Measurements from ENCODE around the gene RALGPS1. TPM values are rescaled to one million over a fixed set of nuclear protein-coding genes. Genes with fewer than 3 reads are reported as not detected.

Gene RALGPS1
- total RNA-seq, 2 experiments from 2014 or later, result 1.9 to 2.2 TPM

- DNase-seq (no peak), ATAC-seq (no peak)
- intact Hi-C loops (cut with micrococcal nuclease), result loop anchor here (10.0 kb wide), 1 partner anchor 172 kb away; the partner anchor contains the start of gene SLC2A8
- H3K9me3 Mint-ChIP-seq, result no peaks in the 10 kb centered on the region
- no peaks in the 10 kb centered on the region for H3K36me3 Mint-ChIP-seq (ENCODE audit: low read depth)
- TF ChIP-seq, protein P1, sequence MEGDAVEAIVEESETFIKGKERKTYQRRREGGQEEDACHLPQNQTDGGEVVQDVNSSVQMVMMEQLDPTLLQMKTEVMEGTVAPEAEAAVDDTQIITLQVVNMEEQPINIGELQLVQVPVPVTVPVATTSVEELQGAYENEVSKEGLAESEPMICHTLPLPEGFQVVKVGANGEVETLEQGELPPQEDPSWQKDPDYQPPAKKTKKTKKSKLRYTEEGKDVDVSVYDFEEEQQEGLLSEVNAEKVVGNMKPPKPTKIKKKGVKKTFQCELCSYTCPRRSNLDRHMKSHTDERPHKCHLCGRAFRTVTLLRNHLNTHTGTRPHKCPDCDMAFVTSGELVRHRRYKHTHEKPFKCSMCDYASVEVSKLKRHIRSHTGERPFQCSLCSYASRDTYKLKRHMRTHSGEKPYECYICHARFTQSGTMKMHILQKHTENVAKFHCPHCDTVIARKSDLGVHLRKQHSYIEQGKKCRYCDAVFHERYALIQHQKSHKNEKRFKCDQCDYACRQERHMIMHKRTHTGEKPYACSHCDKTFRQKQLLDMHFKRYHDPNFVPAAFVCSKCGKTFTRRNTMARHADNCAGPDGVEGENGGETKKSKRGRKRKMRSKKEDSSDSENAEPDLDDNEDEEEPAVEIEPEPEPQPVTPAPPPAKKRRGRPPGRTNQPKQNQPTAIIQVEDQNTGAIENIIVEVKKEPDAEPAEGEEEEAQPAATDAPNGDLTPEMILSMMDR (IDR thresholded peaks at IDR 0.05), result no peak
- POLR2A ChIA-PET, result interaction anchor here (1.1 kb wide), 1 partner anchor 8 kb away, joined by 3 read pairs; no protein-coding TSS in a partner anchor
- no peak overlapping the region for H3K4me3 Mint-ChIP-seq
- CTCF ChIA-PET, result interaction anchor here (2.7 kb wide), 1 partner anchor 9 kb away, joined by 13 read pairs; no protein-coding TSS in a partner anchor
- peaks cover 15% of the 10 kb centered on the region for H3K27me3 Mint-ChIP-seq
- peaks cover 31% of the 10 kb centered on the region for H3K4me1 Mint-ChIP-seq (ENCODE audit: low read depth)
- no peak overlapping the region for H3K27ac Mint-ChIP-seq
These were observed 308.7 kb downstream of the RALGPS1 start for GRCh38 chr9:127223266-127223665.

- Mint-ChIP-seq H3K36me3 (ENCODE audit: low read depth) (no peaks in the 10 kb centered on the region), H3K27ac (no peak overlapping the region), H3K9me3 (no peaks in the 10 kb centered on the region), H3K27me3 (peaks cover 15% of the 10 kb centered on the region), H3K4me3 (peak overlapping the region; percentile 74), H3K4me1 (ENCODE audit: low read depth) (peaks cover 31% of the 10 kb centered on the region)
- ChIA-PET CTCF (interaction anchor here (0.9 to 2.7 kb wide), 4 partner anchors 9 to 228 kb away, joined by 3 to 13 read pairs (median 4); partner anchors contain the start of genes LRSAM1 and RPL12), POLR2A (interaction anchor here (1.1 to 4.0 kb wide), 3 partner anchors 9 to 227 kb away, joined by 3 to 28 read pairs (median 5); partner anchors contain the start of genes LRSAM1 and RPL12)
- intact Hi-C loops (cut with micrococcal nuclease), result loop anchor here (10.0 kb wide), 1 partner anchor 171 kb away; the partner anchor contains the start of gene SLC2A8
- ATAC-seq (no peak), DNase-seq (peak; percentile 29)
- TF ChIP-seq, protein P1 (IDR thresholded peaks at IDR 0.05), result no peak
These were observed 309.2 kb downstream of the RALGPS1 start for GRCh38 chr9:127223810-127224177.

GRCh38 chr9:127224178-127224882 is 309.7 kb downstream of the RALGPS1 start:
- CTCF ChIA-PET, result interaction anchor here (0.9 to 2.7 kb wide), 4 partner anchors 10 to 227 kb away, joined by 3 to 13 read pairs (median 4); partner anchors contain the start of genes LRSAM1 and RPL12

GRCh38 chr9:127224883-127225739 is 310.5 kb downstream of the RALGPS1 start:
- Mint-ChIP-seq H3K9me3 (no peaks in the 10 kb centered on the region), H3K27ac (no peak overlapping the region), H3K4me3 (peak overlapping the region; percentile 79), H3K36me3 (ENCODE audit: low read depth) (no peaks in the 10 kb centered on the region), H3K27me3 (peaks cover 18% of the 10 kb centered on the region), H3K4me1 (ENCODE audit: low read depth) (peaks cover 31% of the 10 kb centered on the region)
- CTCF ChIA-PET, result interaction anchor here (1.0 to 2.7 kb wide), 3 partner anchors 10 to 226 kb away, joined by 3 to 13 read pairs (median 4); partner anchors contain the start of genes LRSAM1 and RPL12
- ATAC-seq, result peak; percentile 89
- TF ChIP-seq, protein P1 (IDR thresholded peaks at IDR 0.05), result no peak
- peak; percentile 97 for DNase-seq
- POLR2A ChIA-PET, result interaction anchor here (0.7 to 4.0 kb wide), 5 partner anchors 10 to 388 kb away, joined by 3 to 28 read pairs (median 5); partner anchors contain the start of genes LRSAM1, RPL12 and ZNF79
- intact Hi-C loops (cut with micrococcal nuclease), result loop anchor here (10.0 kb wide), 1 partner anchor 170 kb away; the partner anchor contains the start of gene SLC2A8

More at GRCh38 chr9:127224178-127224882, 309.7 kb downstream of the RALGPS1 start:
- DNase-seq, result peak; percentile 90
- intact Hi-C loops (cut with micrococcal nuclease), result loop anchor here (10.0 kb wide), 1 partner anchor 170 kb away; the partner anchor contains the start of gene SLC2A8
- peaks cover 15% of the 10 kb centered on the region for H3K27me3 Mint-ChIP-seq
- H3K9me3 Mint-ChIP-seq, result no peaks in the 10 kb centered on the region
- no peaks in the 10 kb centered on the region for H3K36me3 Mint-ChIP-seq (ENCODE audit: low read depth)
- peak overlapping the region; percentile 74 for H3K4me3 Mint-ChIP-seq
- TF ChIP-seq, protein P1 (IDR thresholded peaks at IDR 0.05), result peak; percentile 29
- POLR2A ChIA-PET, result interaction anchor here (1.1 to 4.0 kb wide), 3 partner anchors 9 to 226 kb away, joined by 3 to 28 read pairs (median 5); partner anchors contain the start of genes LRSAM1 and RPL12
- peaks cover 31% of the 10 kb centered on the region for H3K4me1 Mint-ChIP-seq (ENCODE audit: low read depth)
- ATAC-seq, result peak; percentile 79
- H3K27ac Mint-ChIP-seq, result peak overlapping the region; percentile 78
